NB4 (cell line): ENCODE data around the gene ABCG1.

Experiments
- CTCF ChIP-seq: IDR thresholded peaks from one replicate; pipeline ENCODE4 v1.5.1; 2012; ENCODE audit warnings: low read depth, low read length
- POLR2A ChIP-seq: IDR thresholded peaks from 2 replicates; pipeline ENCODE4 v1.6.1; 2011; ENCODE audit warnings: mild to moderate bottlenecking; ENCODE audit not compliant: insufficient read length; ENCODE audit errors: extremely low read depth

DNA sequence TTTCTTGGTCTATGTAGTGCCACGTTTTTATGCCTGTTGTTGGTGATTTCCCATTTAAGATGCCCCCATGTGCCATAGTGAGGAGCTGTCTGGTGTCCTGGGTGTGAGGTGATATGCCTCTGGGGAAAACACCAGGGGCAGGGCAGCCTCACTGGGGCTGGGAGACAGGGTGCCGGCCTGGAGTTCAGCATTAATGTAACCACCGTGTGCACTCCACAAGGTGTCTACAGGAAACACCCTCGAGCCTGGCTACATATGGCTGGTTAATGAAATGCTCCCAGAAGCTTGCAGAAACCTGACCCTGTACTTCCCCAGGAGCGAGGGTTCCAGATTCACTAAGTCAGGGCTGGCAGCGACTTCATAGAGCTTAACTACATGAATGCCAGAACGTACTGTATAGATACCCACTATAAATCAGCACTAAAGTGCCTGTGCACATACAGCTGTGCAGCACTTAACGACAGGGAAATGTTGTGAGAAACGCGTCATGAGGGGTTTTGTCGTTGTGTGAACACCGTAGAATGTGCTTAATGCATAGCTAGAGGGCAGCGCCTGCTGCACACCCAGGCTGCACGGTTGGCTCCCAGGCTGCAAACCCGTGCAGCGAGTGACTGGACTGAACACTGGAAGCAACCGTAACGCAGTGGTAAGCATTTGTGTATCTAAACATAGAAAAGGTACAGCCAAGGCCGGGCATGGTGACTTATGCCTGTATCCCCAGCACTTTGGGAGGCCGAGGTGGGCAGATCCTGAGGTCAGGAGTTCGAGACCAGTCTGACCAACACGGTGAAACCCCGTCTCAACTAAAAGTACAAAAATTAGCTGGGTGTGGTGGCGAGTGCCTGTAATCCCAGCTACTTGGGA, 121.5 kb downstream of the ABCG1 start:
- no peak for TF ChIP-seq POLR2A
- TF ChIP-seq CTCF, result no peak
